ENCODE data around the gene SIAH2. TPM values are rescaled to one million over a fixed set of nuclear protein-coding genes. Genes with fewer than 3 reads are reported as not detected.

Gene SIAH2
- total and polyA plus RNA-seq, 9 of the 15 experiments (the other 6 are each of a cell fraction or from before 2014, with no cell fraction given), result 4.8 to 39.0 (median 29.9) TPM

- 0 out of 2 replicates have a peak, but pooled peaks have one; percentile 29 for TF ChIP-seq RREB1 (CRISPR knock-in tag; IDR thresholded peaks at IDR 0.05)
- TF ChIP-seq CBFA2T3 (IDR thresholded peaks at IDR 0.05), result peak; percentile 86
- no peak for TF ChIP-seq PATZ1 (CRISPR knock-in tag; IDR thresholded peaks at IDR 0.05; ENCODE audit: borderline replicate concordance)
- peak; percentile 87 for TF ChIP-seq TCF3 (CRISPR knock-in tag; IDR thresholded peaks at IDR 0.05)
- TF ChIP-seq POLR2H (tag; IDR thresholded peaks at IDR 0.05; ENCODE audit: low read depth), result no peak
- TF ChIP-seq NFIC (IDR thresholded peaks at IDR 0.05), result peak; percentile 95
- peak; percentile 71 for TF ChIP-seq MGA (IDR thresholded peaks at IDR 0.05)
These were observed 35.1 kb downstream of the SIAH2 start (continued) for GRCh38 chr3:150727653-150728502.
